HG02798 (cell line): ENCODE data around the gene GPAT2.
"Not testable (repeated sequence)": the region's sequence is repeated elsewhere in the genome, so short reads cannot be mapped to it uniquely, and the experiment has no call there.

Source experiments
- ATAC-seq: cut with Tn5 transposase; IDR thresholded peaks from one replicate; pipeline ENCODE4 v1.9.1; 2021; ENCODE audit warnings: mild to moderate bottlenecking; ENCODE audit not compliant: unreplicated experiment, poor library complexity

The GPAT2 gene

DNA sequence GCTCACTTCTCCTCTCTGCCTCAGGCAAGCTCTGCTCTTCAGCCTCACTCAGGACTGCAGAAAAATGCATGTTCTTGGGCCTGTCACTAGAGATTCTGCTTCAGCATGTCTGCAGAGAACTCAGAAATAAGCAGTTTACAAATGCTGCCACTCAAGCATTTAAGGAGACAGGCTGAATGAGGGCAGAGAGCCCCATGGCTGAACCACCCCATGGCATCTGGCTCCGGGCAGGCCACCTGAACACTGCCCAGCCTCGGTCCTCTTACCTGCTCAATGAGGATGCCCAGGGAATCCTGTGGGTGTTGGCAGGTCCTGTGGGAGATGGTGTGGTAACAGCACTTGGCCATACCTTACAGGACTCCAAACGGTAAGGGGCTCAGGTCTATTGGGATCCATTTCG, 31.2 kb upstream of the GPAT2 start:
- not testable (repeated sequence) for ATAC-seq

GRCh38 chr2:96065381-96065930, 30.7 kb upstream of the GPAT2 start:
- no peak for ATAC-seq

DNA sequence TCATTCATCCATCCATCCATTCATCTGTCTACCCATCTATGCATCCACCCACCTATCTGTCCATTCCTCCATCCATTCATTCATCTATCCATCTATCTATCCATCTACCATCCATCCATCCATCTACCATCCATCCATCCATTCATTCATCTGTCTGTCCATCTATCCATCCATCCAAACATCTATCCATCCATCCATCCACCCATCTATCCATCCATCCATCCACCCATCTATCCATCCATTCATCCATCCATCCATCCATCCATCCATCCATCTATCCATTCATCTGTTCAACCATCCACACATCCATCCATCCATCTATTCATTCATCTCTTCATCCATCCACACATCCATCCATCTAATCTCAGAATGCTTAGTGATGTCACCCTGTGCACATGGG, 30.0 kb upstream of the GPAT2 start:
- ATAC-seq: not testable (repeated sequence)

DNA sequence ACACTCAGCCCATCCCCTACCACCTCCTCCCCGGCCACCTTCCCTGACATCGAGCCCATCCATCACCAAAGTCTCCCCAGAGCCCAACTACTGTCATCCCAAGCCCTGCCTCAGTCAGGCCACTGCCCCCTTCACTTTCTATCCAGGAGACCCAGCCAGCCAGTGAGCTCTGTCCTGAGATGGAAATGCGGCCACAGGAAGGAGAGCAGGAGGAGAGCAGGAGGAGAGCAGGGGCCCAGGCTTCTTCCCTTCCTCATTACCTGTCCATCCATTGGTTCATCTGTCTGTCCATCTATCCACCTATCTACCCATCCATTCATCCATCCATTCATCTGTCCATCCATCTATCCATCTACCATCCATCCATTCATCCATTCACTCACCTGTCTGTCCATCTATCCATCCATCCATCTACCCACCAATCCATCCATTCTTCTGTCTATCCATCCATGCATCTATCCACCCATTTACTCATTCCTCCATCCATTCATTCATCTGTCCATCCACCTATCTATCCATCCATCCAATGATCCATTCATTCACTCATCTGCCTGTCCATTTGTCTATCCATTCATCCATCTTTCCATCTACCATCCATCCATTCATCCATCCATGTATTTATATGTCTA, 29.4 kb upstream of the GPAT2 start:
- ATAC-seq: not testable (repeated sequence)

- ATAC-seq: peak; percentile 39
These were observed 28.6 kb upstream of the GPAT2 start for GRCh38 chr2:96063116-96063899.

DNA sequence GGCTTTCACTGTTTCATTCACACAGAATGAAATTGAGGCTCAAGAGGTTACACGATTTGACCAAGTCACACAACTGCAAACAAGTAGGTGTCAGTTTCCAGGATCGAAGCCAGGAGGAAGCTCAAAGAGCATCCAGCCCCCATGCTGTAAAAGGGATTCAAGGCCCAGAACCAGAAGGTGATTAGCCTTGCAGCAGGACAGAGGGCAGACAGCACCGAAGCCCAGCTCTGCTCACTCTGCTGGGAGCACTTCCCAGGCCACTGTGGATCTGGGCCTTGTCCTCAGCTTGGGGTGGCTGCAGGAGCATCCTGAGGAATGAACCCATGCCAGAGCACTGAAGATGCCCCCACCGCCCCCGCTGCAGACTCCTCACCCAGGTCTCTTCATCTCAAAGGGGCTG, 27.8 kb upstream of the GPAT2 start:
- ATAC-seq: not testable (repeated sequence)

- ATAC-seq: not testable (repeated sequence)
These were observed 27.2 kb upstream of the GPAT2 start for GRCh38 chr2:96061901-96062300.

DNA sequence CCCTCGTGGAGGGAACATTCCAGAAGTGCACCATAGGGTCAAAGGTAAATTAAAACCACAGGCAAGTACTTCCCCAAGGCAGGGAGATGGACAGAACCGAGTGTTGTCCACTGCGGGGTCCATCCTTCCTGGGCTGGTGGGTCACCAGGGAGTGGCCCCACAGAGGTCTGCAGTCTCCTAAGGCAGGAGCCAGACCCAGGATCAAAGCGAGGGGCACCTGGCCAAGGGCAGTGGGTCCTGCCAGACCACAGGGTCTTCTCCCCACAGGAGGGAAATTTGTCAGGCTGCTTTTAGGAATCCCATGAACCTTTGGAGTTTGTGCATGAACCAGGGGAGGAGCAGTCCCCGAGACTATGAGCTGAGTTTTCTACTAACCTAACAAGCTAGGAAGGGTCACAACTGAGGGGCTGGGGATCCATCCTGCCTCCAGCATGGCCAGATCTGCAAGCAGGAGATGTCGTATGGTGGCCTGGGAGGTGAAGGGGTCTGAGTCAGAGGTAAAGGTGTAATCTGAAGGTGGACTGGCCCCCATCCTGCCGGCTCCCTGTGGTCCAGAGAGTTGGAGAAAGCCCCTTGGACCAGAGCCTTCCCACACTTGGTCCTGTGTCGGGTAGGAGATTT, 26.6 kb upstream of the GPAT2 start:
- not testable (repeated sequence) for ATAC-seq

DNA sequence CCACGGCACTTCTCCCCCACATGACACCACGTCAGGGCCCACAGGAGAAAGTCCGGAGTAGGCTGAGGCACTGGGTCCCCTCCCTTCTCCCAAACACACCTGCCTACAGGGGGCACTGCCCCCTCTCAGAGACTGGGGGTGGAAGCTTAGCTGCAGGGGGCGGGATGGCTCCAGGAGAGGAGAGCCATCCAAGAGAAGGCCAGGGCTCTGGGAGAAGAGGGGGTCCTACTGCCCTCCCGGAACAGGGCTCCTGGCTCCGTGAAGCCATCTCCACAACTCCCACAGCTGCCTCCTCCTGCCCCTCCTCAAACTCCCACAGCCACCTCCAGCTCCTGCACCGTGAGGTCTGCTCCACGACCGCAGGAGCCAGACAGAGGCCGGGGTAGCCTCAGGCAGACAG, 25.6 kb upstream of the GPAT2 start:
- not testable (repeated sequence) for ATAC-seq

GRCh38 chr2:96059443-96059842, 24.7 kb upstream of the GPAT2 start:
- not testable (repeated sequence) for ATAC-seq

- not testable (repeated sequence) for ATAC-seq
These were observed 21.1 kb upstream of the GPAT2 start for GRCh38 chr2:96055830-96056229.

DNA sequence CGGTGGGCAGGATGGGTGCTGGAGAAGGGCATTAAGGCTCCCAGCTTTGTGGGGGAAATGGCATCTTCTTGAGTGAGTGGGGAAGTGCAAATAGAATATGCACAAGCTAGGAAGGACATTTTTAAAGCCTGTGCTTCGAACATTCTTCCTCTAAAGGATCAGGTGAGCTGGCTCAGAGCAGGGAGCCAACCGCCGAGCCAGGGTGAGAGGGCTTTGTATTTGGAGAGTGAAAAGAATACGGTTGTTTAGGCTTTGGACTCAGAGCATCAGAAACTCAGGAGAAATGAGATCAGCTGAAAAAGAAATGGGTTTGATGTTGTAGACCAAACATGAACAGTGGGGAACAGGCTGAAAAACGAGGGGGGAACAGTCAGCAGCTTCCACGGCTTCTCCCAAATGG, 19.8 kb upstream of the GPAT2 start:
- not testable (repeated sequence) for ATAC-seq

GRCh38 chr2:96053385-96053784, 18.7 kb upstream of the GPAT2 start:
- not testable (repeated sequence) for ATAC-seq

DNA sequence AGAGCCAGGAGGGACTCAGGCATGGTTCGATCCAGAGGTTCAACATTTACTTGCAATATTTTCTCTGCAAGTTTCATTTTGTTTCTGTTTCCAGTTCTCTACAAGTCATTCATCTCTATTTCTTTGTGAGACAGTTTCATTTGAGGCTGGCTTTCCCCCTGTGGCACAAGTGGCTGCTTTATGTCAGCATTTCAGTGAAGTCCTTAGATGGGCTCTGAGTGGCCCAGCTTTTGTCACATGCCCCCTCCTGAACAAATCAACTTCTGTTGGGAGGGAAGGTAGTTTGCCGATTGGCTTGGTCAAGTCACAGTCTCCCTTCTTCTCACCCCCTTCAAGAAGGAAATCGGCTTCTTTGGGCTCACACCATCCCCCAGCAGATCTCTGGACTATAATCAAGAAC, 17.9 kb upstream of the GPAT2 start:
- not testable (repeated sequence) for ATAC-seq

GRCh38 chr2:96049917-96050262, 15.2 kb upstream of the GPAT2 start:
- ATAC-seq: not testable (repeated sequence)

- ATAC-seq: not testable (repeated sequence)
These were observed 14.6 kb upstream of the GPAT2 start for GRCh38 chr2:96049049-96049916.

DNA sequence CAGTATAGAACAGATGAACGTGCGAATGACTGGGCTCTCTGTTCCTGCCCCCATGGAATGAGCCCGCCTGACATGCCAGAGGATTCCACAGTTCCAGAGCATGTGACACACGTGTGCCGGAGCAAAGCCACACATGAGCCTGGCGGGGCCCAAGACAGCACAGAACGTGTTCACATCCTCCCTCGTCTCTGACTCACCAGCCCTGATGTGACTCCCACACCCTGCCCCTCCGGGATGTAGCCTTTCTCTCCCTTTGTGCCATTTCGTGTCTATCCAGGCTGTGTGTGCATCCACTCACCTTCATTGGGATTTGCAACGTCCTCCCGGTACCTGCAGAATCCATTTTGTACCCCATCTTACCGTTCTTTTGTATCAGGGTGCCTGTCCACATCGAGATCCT, 838 bp upstream of the GPAT2 start:
- ATAC-seq: not testable (repeated sequence)

- not testable (repeated sequence) for ATAC-seq
These were observed 719 bp downstream of the GPAT2 start for GRCh38 chr2:96033997-96034396.

DNA sequence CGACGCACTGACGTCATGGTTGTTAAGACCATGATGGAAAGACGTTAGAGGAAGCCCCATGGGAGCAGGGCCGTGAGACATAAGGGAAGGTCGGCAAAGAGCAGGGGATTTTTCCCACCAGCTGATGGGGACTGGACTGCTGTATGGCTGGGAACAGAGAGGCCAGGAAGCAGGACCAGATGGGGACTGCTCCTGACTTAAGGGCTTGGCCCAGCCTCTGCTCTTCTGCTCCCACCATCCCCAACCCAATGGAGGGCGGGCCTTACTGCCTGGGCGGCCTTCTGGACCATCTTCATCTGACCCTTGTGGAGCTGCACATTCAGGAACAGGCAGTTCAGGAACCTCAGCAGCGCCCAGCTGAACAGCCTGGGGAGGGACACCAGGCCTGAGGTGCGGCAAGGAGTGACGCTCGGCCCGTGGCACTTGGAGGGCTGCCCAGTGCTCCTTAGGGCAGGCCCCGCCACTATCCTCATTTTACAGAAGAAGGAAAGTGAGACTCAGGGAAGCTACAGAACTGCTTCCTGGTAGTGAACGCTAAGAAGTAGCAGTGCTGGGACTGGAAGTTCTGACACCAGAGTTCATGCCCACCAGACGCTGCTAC, 6.9 kb downstream of the GPAT2 start:
- not testable (repeated sequence) for ATAC-seq

- ATAC-seq: not testable (repeated sequence)
These were observed 9.0 kb downstream of the GPAT2 start for GRCh38 chr2:96025755-96026154.
